Measurements from ENCODE around the gene ELF3. TPM values are rescaled to one million over a fixed set of nuclear protein-coding genes. Genes with fewer than 3 reads are reported as not detected.

Gene ELF3
- total RNA-seq, 1 donor from 2014 or later: 2.7 TPM

GRCh38 chr1:202031796-202032195 is 21.4 kb downstream of the ELF3 start:
- Histone ChIP-seq H2AFZ (replicated peaks) (no peak overlapping the region), H3K36me3 (no peaks in the 10 kb centered on the region), H3K4me2 (no peak overlapping the region), H3F3A (ENCODE audit: low read depth) (peaks cover 3% of the 10 kb centered on the region), H3K27ac (no peak overlapping the region), H4K20me1 (ENCODE audit: low read depth) (no peaks in the 10 kb centered on the region), H3K9me3 (ENCODE audit: low read depth) (no peaks in the 10 kb centered on the region), H3K27me3 (no peaks in the 10 kb centered on the region), H3K4me3 (no peak overlapping the region), H3K79me2 (ENCODE audit: low read depth) (no peaks in the 10 kb centered on the region), H3K9ac (no peak overlapping the region), H3K4me1 (no peaks in the 10 kb centered on the region)
- Mint-ChIP-seq H3K27ac (no peak overlapping the region), H3K36me3 (no peaks in the 10 kb centered on the region), H3K9me3 (no peaks in the 10 kb centered on the region), H3K4me3 (no peak overlapping the region), H3K27me3 (ENCODE audit: insufficient read depth, low read depth) (peaks cover 2% of the 10 kb centered on the region), H3K4me1 (no peaks in the 10 kb centered on the region)
- TF ChIP-seq EZH2 (IDR thresholded peaks at IDR 0.05): no peak
- TF ChIP-seq EZH2phosphoT487 (IDR thresholded peaks at IDR 0.05): no peak
- TF ChIP-seq CTCF (IDR thresholded peaks at IDR 0.05): no peak
- no peak for DNase-seq (ENCODE audit: low spot score)

DNA sequence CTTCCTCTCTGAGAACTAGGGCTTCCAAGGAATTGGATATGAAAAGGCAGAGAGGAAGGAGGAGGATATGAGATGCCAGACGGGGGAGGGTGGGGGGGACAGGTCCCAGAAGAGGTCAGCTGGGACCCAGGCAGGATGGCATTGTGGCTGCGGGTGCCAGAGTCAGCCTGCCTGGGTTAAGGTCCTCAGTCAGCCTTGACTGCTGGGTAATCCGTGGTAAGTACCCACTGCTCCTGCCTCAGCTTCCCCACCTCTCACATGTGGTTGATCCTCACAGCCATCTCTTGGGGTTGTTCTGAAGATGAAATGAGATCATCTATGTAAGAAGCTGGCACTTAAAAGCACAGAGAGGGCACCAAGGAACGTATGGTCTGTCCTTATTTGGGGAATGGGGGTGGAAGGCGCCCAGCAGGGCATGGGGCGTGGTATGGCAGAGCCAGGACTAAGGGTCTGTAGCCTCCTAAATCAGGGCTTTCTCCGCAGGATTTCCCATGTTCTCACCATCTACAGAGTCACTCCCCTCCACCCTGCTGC is 23.8 kb downstream of the ELF3 start:
- Mint-ChIP-seq H3K4me1 (no peaks in the 10 kb centered on the region), H3K4me3 (no peak overlapping the region), H3K27me3 (ENCODE audit: insufficient read depth, low read depth) (peaks cover 4% of the 10 kb centered on the region), H3K36me3 (no peaks in the 10 kb centered on the region), H3K9me3 (no peaks in the 10 kb centered on the region), H3K27ac (no peak overlapping the region)
- Histone ChIP-seq H4K20me1 (ENCODE audit: low read depth) (no peaks in the 10 kb centered on the region), H3K4me2 (no peak overlapping the region), H2AFZ (replicated peaks) (no peak overlapping the region), H3F3A (ENCODE audit: low read depth) (peaks cover 3% of the 10 kb centered on the region), H3K9me3 (ENCODE audit: low read depth) (no peaks in the 10 kb centered on the region), H3K79me2 (ENCODE audit: low read depth) (no peaks in the 10 kb centered on the region), H3K4me3 (no peak overlapping the region), H3K27ac (no peak overlapping the region), H3K27me3 (no peaks in the 10 kb centered on the region), H3K9ac (no peak overlapping the region), H3K4me1 (no peaks in the 10 kb centered on the region), H3K36me3 (no peaks in the 10 kb centered on the region)
- DNase-seq (ENCODE audit: low spot score): no peak
- TF ChIP-seq CTCF (IDR thresholded peaks at IDR 0.05) (no peak), EZH2 (IDR thresholded peaks at IDR 0.05) (no peak), EZH2phosphoT487 (IDR thresholded peaks at IDR 0.05) (no peak)

DNA sequence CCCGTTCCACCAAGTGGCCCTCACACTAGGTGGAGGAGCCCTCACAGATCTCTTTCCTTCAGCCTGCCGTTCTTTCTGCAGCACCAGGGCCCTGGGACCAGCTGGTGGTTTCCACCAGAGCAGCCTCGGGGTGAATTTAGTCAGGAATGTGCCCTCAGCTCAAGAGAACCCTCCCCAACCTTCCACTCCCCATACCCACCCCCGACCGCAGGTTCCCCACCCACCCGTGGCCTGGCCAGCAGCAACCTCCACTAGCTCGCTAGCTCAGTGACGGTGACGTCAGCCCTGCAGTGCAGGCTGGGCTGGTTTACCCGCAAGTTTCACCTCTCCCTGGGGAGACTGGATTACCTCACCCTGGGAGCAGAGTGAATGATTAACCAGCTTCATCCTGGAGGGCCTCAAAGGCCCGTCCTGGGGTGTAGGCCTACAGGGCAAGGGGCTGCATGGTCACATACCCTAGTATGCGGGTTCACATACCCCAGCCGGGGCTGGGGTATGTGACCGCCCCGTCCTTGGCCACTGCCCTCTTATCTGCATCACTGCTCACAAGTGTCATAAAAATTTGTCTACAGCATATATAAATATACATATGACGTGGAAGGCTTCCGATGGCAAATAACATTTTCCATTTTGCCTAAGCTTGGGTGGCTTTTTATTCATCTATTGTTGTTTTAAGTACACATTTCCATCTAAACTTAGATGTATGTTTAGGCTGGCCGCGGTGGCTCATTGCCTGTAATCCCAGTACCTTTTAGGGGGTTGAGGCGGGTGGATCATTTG is 24.5 kb downstream of the ELF3 start:
- Histone ChIP-seq H3K27me3 (no peaks in the 10 kb centered on the region), H3F3A (ENCODE audit: low read depth) (peaks cover 3% of the 10 kb centered on the region), H3K9ac (no peak overlapping the region), H3K4me3 (no peak overlapping the region), H3K36me3 (no peaks in the 10 kb centered on the region), H2AFZ (replicated peaks) (no peak overlapping the region), H4K20me1 (ENCODE audit: low read depth) (no peaks in the 10 kb centered on the region), H3K79me2 (ENCODE audit: low read depth) (no peaks in the 10 kb centered on the region), H3K4me1 (no peaks in the 10 kb centered on the region), H3K4me2 (no peak overlapping the region), H3K27ac (no peak overlapping the region), H3K9me3 (ENCODE audit: low read depth) (no peaks in the 10 kb centered on the region)
- no peak overlapping the region for H3K4me3 Mint-ChIP-seq
- H3K27ac Mint-ChIP-seq: no peak overlapping the region
- no peaks in the 10 kb centered on the region for H3K9me3 Mint-ChIP-seq
- peaks cover 4% of the 10 kb centered on the region for H3K27me3 Mint-ChIP-seq (ENCODE audit: insufficient read depth, low read depth)
- H3K4me1 Mint-ChIP-seq: no peaks in the 10 kb centered on the region
- TF ChIP-seq EZH2phosphoT487 (IDR thresholded peaks at IDR 0.05) (no peak), CTCF (IDR thresholded peaks at IDR 0.05) (no peak), EZH2 (IDR thresholded peaks at IDR 0.05) (no peak)
- DNase-seq (ENCODE audit: low spot score): no peak
- H3K36me3 Mint-ChIP-seq: no peaks in the 10 kb centered on the region

All from neural progenitor cell (in vitro differentiated cells).